Large intestine (tissue), 3 donors: ENCODE results near the gene PROSER2. TPM values are rescaled to one million over a fixed set of nuclear protein-coding genes. Genes with fewer than 3 reads are reported as not detected.
A peak's percentile ranks its signal among the peaks of the same experiment; 100 is the strongest.

Experiments used
- DNase-seq, 2 donors: peaks; one replicate each; pipeline versions ENCODE4 v3.0.0 to v3.0.0-alpha.2; 2013
- H3K27ac ChIP-seq: one replicate; pipeline ENCODE4 v1.5.1; 2013; ENCODE audit warnings: low read length
- H3K27me3 ChIP-seq: 2 replicates; pipeline ENCODE4 v1.6.1; 2013; ENCODE audit warnings: low read length; ENCODE audit not compliant: control insufficient read depth, insufficient read depth
- H3K36me3 ChIP-seq: 2 replicates; pipeline ENCODE4 v1.6.1; 2013; ENCODE audit warnings: low read length; ENCODE audit not compliant: control insufficient read depth, insufficient read depth
- H3K4me1 ChIP-seq: one replicate; pipeline ENCODE4 v1.6.1; 2013; ENCODE audit warnings: low read length; ENCODE audit not compliant: control insufficient read depth, insufficient read depth
- H3K4me3 ChIP-seq: one replicate; pipeline ENCODE4 v1.5.1; 2013; ENCODE audit warnings: low read length
- H3K9me3 ChIP-seq: one replicate; pipeline ENCODE4 v1.6.1; 2013; ENCODE audit warnings: mild to moderate bottlenecking, low read depth, low read length, moderate library complexity; ENCODE audit not compliant: control insufficient read depth
- WGBS: methylation state at CpG from one replicate; pipeline ENCODE4 v1.1.5; 2013; ENCODE audit warnings: low lambda C conversion rate; ENCODE audit not compliant: insufficient coverage; 5-methylcytosine and 5-hydroxymethylcytosine counted together
- polyA plus RNA-seq: library from polyadenylated mRNA; unstranded; fragments of 120-200 nt; gene quantifications from one replicate; pipeline ENCODE4 v1.2.1, GENCODE V29; 2013

Gene PROSER2
- polyA plus RNA-seq, 1 donor: 6.7 TPM

DNA sequence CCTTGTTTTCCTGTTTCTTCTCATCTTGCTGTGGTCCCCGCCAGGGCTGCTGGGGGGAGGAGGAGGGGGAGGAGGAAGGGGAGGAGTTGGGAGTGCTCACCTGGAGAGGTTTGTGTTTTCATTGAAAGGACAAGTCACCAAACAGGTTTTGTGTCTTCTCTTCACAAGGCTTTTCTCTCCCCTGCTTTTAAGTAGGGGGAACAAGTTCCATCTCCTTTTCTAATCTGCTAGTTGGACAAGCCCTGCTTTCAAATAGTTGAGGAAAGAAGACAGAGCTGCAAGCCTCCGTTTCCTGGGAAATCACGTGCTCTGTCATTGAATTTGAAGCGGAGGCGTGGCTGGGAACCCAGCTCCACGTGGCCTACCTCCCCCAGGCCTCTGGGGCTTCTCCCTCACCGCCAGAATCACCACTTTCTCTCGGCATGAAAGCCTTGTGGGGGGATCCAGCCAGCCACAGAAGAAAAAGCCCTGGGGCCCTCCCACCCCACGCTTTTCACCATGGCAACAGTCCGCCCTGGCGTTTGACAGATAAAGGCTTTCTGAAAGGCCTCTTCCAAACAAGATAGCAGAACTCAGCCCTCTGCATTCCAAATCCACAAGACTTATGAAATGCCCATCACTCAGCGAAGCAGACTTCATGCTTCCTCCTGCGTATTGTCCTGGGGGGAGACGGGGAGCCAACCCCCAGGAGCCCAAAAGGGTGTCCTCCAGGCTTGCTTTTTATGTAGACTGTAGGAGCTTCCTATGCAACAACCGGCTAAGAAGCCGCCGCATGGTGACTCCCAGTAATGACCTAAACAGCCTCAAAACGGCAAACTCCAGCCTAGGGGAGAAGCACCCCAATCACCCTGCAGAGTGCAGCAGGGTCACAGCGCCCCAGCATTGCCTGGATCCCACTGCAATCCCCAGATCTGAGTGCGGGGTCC is 51.7 kb downstream of the PROSER2 start:
- peak; percentile 59 to 84 for DNase-seq
- no peaks in the 10 kb centered on the region for H3K27me3 ChIP-seq
- H3K4me3 ChIP-seq: no peak overlapping the region
- no CpG with 5 or more reads among the region's 20 CpGs for WGBS
- no peaks in the 10 kb centered on the region for H3K36me3 ChIP-seq
- H3K27ac ChIP-seq: peak overlapping the region; percentile 81
- peaks cover 8% of the 10 kb centered on the region for H3K9me3 ChIP-seq
- peaks cover 46% of the 10 kb centered on the region for H3K4me1 ChIP-seq

DNA sequence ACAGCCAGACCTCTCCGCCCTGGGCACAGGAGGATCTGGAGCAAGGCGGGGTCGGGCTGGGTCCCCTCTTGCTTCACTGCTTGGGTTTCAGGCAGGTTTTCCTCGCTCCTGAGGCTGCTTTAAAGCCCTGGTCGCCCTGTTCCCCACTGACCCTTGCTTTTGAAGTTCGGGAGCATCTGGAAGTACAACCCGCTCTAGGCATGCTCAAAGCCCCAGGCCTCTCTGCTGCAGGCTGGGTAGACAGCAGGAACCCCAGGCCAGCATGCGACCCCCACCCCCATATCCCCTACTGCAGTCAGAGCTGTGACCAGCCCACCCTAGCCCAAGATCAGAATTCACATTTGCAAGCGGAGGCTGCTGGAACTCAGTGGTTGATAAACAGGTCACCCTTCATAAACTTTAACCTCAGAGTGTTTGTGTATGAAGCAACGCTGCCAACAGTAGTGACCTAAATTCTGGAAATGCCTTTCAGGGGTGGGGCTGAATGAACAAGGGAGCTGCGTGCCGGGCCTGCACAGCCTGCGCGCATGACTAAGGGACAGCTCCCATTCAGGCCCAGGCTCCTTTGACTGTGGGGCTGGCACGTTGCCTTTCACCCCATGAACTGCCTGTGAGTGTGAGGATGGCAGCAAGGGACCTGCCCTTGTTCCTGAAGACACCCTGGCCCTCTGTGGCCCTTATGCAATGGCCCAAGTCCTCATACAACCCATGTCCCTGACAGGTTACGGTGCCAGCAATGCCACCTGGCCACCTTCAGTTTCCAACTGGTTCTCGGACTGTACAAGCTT is 52.5 kb downstream of the PROSER2 start:
- H3K27ac ChIP-seq: peak overlapping the region; percentile 81
- H3K4me1 ChIP-seq: peaks cover 50% of the 10 kb centered on the region
- WGBS: no CpG with 5 or more reads among the region's 17 CpGs
- peaks cover 8% of the 10 kb centered on the region for H3K9me3 ChIP-seq
- no peaks in the 10 kb centered on the region for H3K27me3 ChIP-seq
- no peaks in the 10 kb centered on the region for H3K36me3 ChIP-seq
- peak; percentile 90 to 93 for DNase-seq
- no peak overlapping the region for H3K4me3 ChIP-seq

DNA sequence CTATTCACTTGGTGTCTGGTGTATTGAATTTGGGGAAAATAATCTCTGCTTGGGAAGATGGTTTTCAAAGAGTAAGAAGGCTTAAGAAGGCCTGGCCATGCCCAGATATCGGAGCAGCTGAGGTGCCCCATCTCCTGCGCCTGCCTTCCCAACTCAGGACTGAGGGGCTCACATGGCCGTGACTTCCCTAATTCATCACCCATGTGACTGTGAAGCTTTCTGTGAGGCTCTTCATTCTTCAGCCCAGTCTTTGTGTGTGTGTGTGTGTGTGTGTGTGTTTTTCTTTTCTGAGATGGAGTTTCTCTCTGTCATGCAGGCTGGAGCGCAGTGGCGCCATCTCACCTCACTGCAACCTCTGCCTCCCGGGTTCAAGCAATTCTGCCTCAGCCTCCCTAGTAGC is 53.2 kb downstream of the PROSER2 start:
- Histone ChIP-seq H3K27me3 (no peaks in the 10 kb centered on the region), H3K9me3 (peaks cover 8% of the 10 kb centered on the region), H3K27ac (peak overlapping the region; percentile 81), H3K4me1 (peaks cover 51% of the 10 kb centered on the region), H3K4me3 (no peak overlapping the region), H3K36me3 (no peaks in the 10 kb centered on the region)
- WGBS: no CpG with 5 or more reads among the region's 6 CpGs
- no peak for DNase-seq

- peaks cover 56% of the 10 kb centered on the region for H3K4me1 ChIP-seq
- 90% methylated on average over 2 of the region's 19 CpGs for WGBS
- DNase-seq: peak; percentile 76 to 85
Observed at GRCh38 chr10:11876805-11877590, 53.8 kb downstream of the PROSER2 start.

GRCh38 chr10:11877591-11877905 is 54.4 kb downstream of the PROSER2 start:
- peaks cover 59% of the 10 kb centered on the region for H3K4me1 ChIP-seq
- H3K36me3 ChIP-seq: no peaks in the 10 kb centered on the region
- peaks cover 8% of the 10 kb centered on the region for H3K9me3 ChIP-seq
- H3K27me3 ChIP-seq: no peaks in the 10 kb centered on the region
- H3K4me3 ChIP-seq: no peak overlapping the region
- WGBS: no CpG with 5 or more reads among the region's 13 CpGs
- DNase-seq: no peak
- peak overlapping the region; percentile 81 for H3K27ac ChIP-seq

More at GRCh38 chr10:11876805-11877590, 53.8 kb downstream of the PROSER2 start:
- peak overlapping the region; percentile 81 for H3K27ac ChIP-seq
- no peaks in the 10 kb centered on the region for H3K36me3 ChIP-seq
- H3K27me3 ChIP-seq: no peaks in the 10 kb centered on the region
- H3K9me3 ChIP-seq: peaks cover 8% of the 10 kb centered on the region
- no peak overlapping the region for H3K4me3 ChIP-seq

- Histone ChIP-seq H3K4me1 (peaks cover 63% of the 10 kb centered on the region), H3K4me3 (no peak overlapping the region), H3K27ac (no peak overlapping the region), H3K27me3 (no peaks in the 10 kb centered on the region), H3K9me3 (peaks cover 8% of the 10 kb centered on the region), H3K36me3 (no peaks in the 10 kb centered on the region)
- no peak for DNase-seq
- WGBS: no CpG with 5 or more reads among the region's 12 CpGs
Observed at GRCh38 chr10:11878776-11879175, 55.6 kb downstream of the PROSER2 start.

- no CpG with 5 or more reads among the region's 15 CpGs for WGBS
- H3K4me3 ChIP-seq: no peak overlapping the region
- H3K27me3 ChIP-seq: no peaks in the 10 kb centered on the region
- no peaks in the 10 kb centered on the region for H3K36me3 ChIP-seq
- H3K27ac ChIP-seq: no peak overlapping the region
- no peak for DNase-seq
- H3K4me1 ChIP-seq: peaks cover 60% of the 10 kb centered on the region
- H3K9me3 ChIP-seq: peaks cover 8% of the 10 kb centered on the region
Observed at GRCh38 chr10:11879387-11880094, 56.4 kb downstream of the PROSER2 start.

DNA sequence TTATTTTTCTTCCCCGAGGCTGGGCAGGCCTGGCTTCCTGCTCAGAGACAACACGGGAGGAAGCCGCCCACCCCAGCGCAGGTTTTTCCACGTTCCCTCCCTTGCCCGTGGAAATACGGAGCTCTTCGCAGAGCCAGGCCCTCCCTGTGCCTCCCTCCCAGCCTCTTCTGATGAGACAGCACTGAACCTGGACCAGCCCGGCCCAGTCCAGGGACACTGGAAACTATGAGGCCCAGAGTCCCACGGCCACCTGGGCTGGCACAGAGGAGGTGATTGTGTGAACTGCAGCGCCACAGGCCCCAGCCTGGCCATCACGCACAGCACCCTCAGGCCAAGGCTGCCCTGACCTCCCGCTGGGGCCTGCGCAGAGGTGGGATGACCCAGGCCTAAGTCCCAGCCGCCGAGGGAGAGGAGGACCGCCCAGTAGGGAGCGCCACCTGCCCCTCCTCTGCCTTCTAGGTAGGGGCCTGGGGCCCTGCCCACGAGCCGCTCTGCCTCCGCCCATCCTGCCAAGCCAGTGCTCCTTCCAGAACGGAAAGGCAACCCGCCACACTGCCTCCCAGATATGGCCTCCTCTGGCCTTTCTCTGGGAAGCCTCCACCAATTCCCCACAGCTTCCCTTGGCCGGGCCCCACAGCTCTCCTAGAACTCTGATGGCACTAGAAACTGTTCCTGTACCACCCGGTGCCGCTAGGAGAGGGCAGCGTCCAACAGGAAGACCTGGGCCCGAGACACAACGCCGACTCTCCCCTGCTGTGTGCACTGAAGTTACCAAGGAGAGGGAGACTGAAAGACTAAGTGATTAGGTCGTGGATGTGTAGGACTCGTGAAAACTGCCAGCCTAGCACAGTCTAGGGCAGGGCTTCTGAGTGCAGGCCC is 57.2 kb downstream of the PROSER2 start:
- DNase-seq: no peak
- no peak overlapping the region for H3K27ac ChIP-seq
- peaks cover 51% of the 10 kb centered on the region for H3K4me1 ChIP-seq
- H3K36me3 ChIP-seq: no peaks in the 10 kb centered on the region
- no peaks in the 10 kb centered on the region for H3K27me3 ChIP-seq
- peaks cover 8% of the 10 kb centered on the region for H3K9me3 ChIP-seq
- no CpG with 5 or more reads among the region's 32 CpGs for WGBS
- no peak overlapping the region for H3K4me3 ChIP-seq

DNA sequence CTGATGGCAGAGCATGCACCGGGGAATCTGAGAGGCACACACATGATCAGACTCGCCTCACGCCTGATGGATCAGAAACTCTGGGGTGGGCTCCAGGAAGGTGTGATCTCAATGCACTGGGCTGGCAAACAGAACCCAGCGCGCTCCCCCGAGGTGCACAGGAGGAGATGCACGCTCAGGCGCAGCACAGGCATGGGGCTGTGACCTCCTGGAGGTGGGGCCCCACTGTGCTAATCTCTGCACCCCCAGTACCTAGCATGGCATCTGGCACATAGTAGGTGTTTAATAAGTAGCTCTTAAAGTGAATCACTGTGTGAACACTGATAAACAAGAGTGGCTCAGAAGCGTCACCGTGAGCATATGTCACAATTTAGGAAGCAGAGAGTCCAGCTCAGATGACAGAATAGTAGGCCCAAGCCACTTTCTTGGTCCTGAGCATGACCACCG is 57.9 kb downstream of the PROSER2 start:
- Histone ChIP-seq H3K36me3 (no peaks in the 10 kb centered on the region), H3K27ac (peak overlapping the region; percentile 79), H3K4me3 (no peak overlapping the region), H3K4me1 (peaks cover 45% of the 10 kb centered on the region), H3K27me3 (no peaks in the 10 kb centered on the region), H3K9me3 (peaks cover 8% of the 10 kb centered on the region)
- no CpG with 5 or more reads among the region's 11 CpGs for WGBS
- DNase-seq: no peak
